Spleen (tissue), 11 donors: ENCODE measurements around the gene BCL2. TPM values are rescaled to one million over a fixed set of nuclear protein-coding genes. Genes with fewer than 3 reads are reported as not detected.
A peak's percentile ranks its signal among the peaks of the same experiment; 100 is the strongest.

ENCODE experiments used
- DNase-seq: peaks from one replicate; pipeline ENCODE4 v3.0.0-alpha.2; 2020
- H3K27ac ChIP-seq, 8 donors: fragments of 200-600 bp; sonication (generic) in 7 of 8; 1 replicate in 4 of 8; 2 replicates in 4 of 8; pipeline versions ENCODE4 v1.5.0 to v1.8.0; 2016 to 2021; ENCODE audit warnings: inconsistent platforms in 4 of 8, mild to moderate bottlenecking in 4 of 8, moderate library complexity in 1 of 8
- H3K27me3 ChIP-seq, 7 donors: fragments of 200-600 bp; sonication (generic) in 6 of 7; replicated peaks in 1 of 7; 1 replicate in 4 of 7; 2 replicates in 3 of 7; pipeline versions ENCODE4 v1.5.0 to v1.8.0; 2016 to 2021; ENCODE audit warnings: inconsistent platforms in 3 of 7, mild to moderate bottlenecking in 1 of 7
- H3K36me3 ChIP-seq, 6 donors: fragments of 200-600 bp; sonication (generic) in 5 of 6; 1 replicate in 4 of 6; 2 replicates in 2 of 6; pipeline versions ENCODE4 v1.5.0 to v1.8.0; 2016 to 2021; ENCODE audit warnings: inconsistent platforms in 2 of 6
- H3K4me1 ChIP-seq, 6 donors: fragments of 200-600 bp; sonication (generic) in 5 of 6; 1 replicate in 3 of 6; 2 replicates in 3 of 6; pipeline versions ENCODE4 v1.5.0 to v1.8.0; 2016 to 2021; ENCODE audit warnings: inconsistent platforms in 3 of 6
- H3K4me3 ChIP-seq, 8 donors: fragments of 200-600 bp; sonication (generic) in 7 of 8; 1 replicate in 4 of 8; 2 replicates in 4 of 8; pipeline versions ENCODE4 v1.5.0 to v1.8.0; 2016 to 2021; ENCODE audit warnings: inconsistent platforms in 4 of 8, mild to moderate bottlenecking in 4 of 8, moderate library complexity in 2 of 8
- H3K9me3 ChIP-seq, 8 donors: fragments of 200-600 bp; sonication (generic) in 7 of 8; 1 replicate in 4 of 8; 2 replicates in 4 of 8; pipeline versions ENCODE4 v1.5.0 to v1.8.0; 2016 to 2021; ENCODE audit warnings: inconsistent platforms in 4 of 8
- CTCF ChIP-seq, 11 experiments: fragments of 200-600 bp in 7 of 11; fragments of 450-650 bp in 4 of 11; sonication (generic) in 4 of 11; IDR thresholded peaks in 8 of 11; conservative IDR thresholded peaks in 3 of 11; 1 replicate in 7 of 11; 2 replicates in 4 of 11; pipeline versions ENCODE4 v1.4.0 to v1.8.0; 2016 to 2021; ENCODE audit warnings: antibody characterized with exemption in 11 of 11, inconsistent platforms in 4 of 11, mild to moderate bottlenecking in 1 of 11
- POLR2A ChIP-seq, 3 donors: fragments of 450-650 bp; IDR thresholded peaks; one replicate each; pipeline ENCODE4 v1.5.1; 2017; ENCODE audit warnings: antibody characterized with exemption in 3 of 3, mild to moderate bottlenecking in 1 of 3
- POLR2AphosphoS5 ChIP-seq, 3 donors: sonication (generic); formaldehyde crosslinking; IDR thresholded peaks; one replicate each; pipeline ENCODE4 v1.5.1; 2017; ENCODE audit warnings: antibody characterized with exemption in 3 of 3
- WGBS, 5 donors: extraction: QIAGEN DNeasy Blood & Tissue Kit in 3 of 5; methylation state at CpG; one replicate each; pipeline versions ENCODE4 v1.1.5 to v1.1.7; 2013 to 2018; 5-methylcytosine and 5-hydroxymethylcytosine counted together
- intact Hi-C: fragments of 100-400 bp; cut with DNase I; formaldehyde crosslinking; loops from one replicate; pipeline ENCODE4 v1.15.0; 2023; ENCODE audit warnings: low total_unique reads
- polyA plus RNA-seq, 3 donors: library from polyadenylated mRNA; stranded (reverse); fragments of 200-250 nt; gene quantifications; one replicate each; pipeline ENCODE4 v1.2.1, GENCODE V29; 2013
- total RNA-seq, 7 donors: library from RNA; depleted of rRNA in 3 of 7; stranded (reverse); fragments of >200 nt in 3 of 7; fragmentation: NEBNext Ultra II Directional in 4 of 7; extraction: Animal tissue kit (Norgen Biotek cat#: 25700) in 4 of 7; gene quantifications; one replicate each; pipeline versions ENCODE4 v1.1.0 to v1.2.1, GENCODE V29; 2016 to 2021
- donor health status: healthy with polysubstance abuse.
- donor health status: DM: no; HTN: no; CAD: no; lungs with moderate emphysema.
- donor health status: DM: no; HTN: no; CAD: no.
- donor health status: Bipolar disorder and iron deficiency.
- donor health status: healthy.
- donor health status: DM: no; HTN: no; CAD: no.
- donor health status: DM: yes; HTN: yes; CAD: no.

The BCL2 gene
- total and polyA plus RNA-seq, 10 donors: 9.6 to 112 (median 69.1) TPM

GRCh38 chr18:63216516-63217311 lies 102.9 kb downstream of the BCL2 start:
- Histone ChIP-seq H3K36me3 (no peaks in the 10 kb centered on the region), H3K4me3 (peak overlapping the region in 1 of 8 donors; percentile 1), H3K27me3 (no peaks in the 10 kb centered on the region), H3K27ac (peak overlapping the region; percentile 2 to 75 (median 44)), H3K4me1 (peaks cover 6 to 75% (median 45%) of the 10 kb centered on the region in 6 donors), H3K9me3 (no peaks in the 10 kb centered on the region)
- WGBS, 5 donors: 40 to 59% (median 52%) methylated on average over 9 of the region's 9 CpGs
- no peak for DNase-seq
- intact Hi-C loops: no loop called here
- TF ChIP-seq CTCF (IDR thresholded peaks at IDR 0.05 in 8 of 11, conservative IDR thresholded peaks at IDR 0.05 in 3 of 11) (no peak), POLR2AphosphoS5 (IDR thresholded peaks at IDR 0.05) (no peak), POLR2A (IDR thresholded peaks at IDR 0.05) (no peak)

GRCh38 chr18:63213936-63214671 lies 105.5 kb downstream of the BCL2 start:
- Histone ChIP-seq H3K27me3 (no peaks in the 10 kb centered on the region), H3K36me3 (no peaks in the 10 kb centered on the region), H3K9me3 (no peaks in the 10 kb centered on the region), H3K4me1 (peaks cover 9 to 83% (median 66%) of the 10 kb centered on the region in 6 donors), H3K4me3 (no peak overlapping the region), H3K27ac (peak overlapping the region in 5 of 8 donors; percentile 27 to 77 (median 49))
- intact Hi-C loops: no loop called here
- no peak for DNase-seq
- TF ChIP-seq POLR2A (IDR thresholded peaks at IDR 0.05): no peak
- TF ChIP-seq POLR2AphosphoS5 (IDR thresholded peaks at IDR 0.05): no peak
- no peak for TF ChIP-seq CTCF (IDR thresholded peaks at IDR 0.05 in 8 of 11, conservative IDR thresholded peaks at IDR 0.05 in 3 of 11)
- 77 to 82% (median 80%) methylated on average over 8 of the region's 8 CpGs for WGBS, 5 donors

GRCh38 chr18:63213331-63213900 lies 106.2 kb downstream of the BCL2 start:
- Histone ChIP-seq H3K27me3 (no peaks in the 10 kb centered on the region), H3K9me3 (no peaks in the 10 kb centered on the region), H3K4me3 (no peak overlapping the region), H3K36me3 (no peaks in the 10 kb centered on the region), H3K27ac (peak overlapping the region in 5 of 8 donors; percentile 27 to 77 (median 49)), H3K4me1 (peaks cover 16 to 90% (median 73%) of the 10 kb centered on the region in 6 donors)
- DNase-seq: no peak
- no peak for TF ChIP-seq CTCF (IDR thresholded peaks at IDR 0.05 in 8 of 11, conservative IDR thresholded peaks at IDR 0.05 in 3 of 11)
- no peak for TF ChIP-seq POLR2A (IDR thresholded peaks at IDR 0.05)
- no peak for TF ChIP-seq POLR2AphosphoS5 (IDR thresholded peaks at IDR 0.05)
- 70 to 80% (median 75%) methylated on average over 6 of the region's 6 CpGs for WGBS, 5 donors
- intact Hi-C loops: no loop called here
